HG03095 (cell line): ENCODE data around the gene USP37.
"Not testable (repeated sequence)": the region's sequence is repeated elsewhere in the genome, so short reads cannot be mapped to it uniquely, and the experiment has no call there.

Source experiments
- ATAC-seq: cut with Tn5 transposase; IDR thresholded peaks from one replicate; pipeline ENCODE4 v1.9.1; 2021; ENCODE audit warnings: moderate library complexity; ENCODE audit not compliant: unreplicated experiment

Gene USP37

DNA sequence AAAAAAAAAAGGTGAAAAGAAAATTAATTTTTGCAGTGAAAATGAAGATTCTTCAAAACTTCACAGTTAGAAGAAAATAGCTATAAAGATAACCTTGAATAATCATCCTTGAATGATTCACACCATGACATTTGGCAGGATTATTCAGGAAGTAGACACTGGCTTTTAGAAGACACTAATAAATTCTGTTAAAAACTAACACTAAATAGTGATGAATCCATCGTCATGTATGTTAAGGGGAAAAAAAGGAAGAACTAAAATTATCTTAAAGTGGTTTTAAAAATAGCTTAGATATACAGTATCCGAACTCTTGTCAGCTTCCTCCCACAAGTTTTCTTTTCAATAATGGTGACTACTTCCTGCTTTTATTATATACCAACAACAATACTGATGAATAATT is 10.2 kb downstream of the USP37 start:
- no peak for ATAC-seq

- no peak for ATAC-seq
Observed at GRCh38 chr2:218555527-218555926, 12.6 kb downstream of the USP37 start.

DNA sequence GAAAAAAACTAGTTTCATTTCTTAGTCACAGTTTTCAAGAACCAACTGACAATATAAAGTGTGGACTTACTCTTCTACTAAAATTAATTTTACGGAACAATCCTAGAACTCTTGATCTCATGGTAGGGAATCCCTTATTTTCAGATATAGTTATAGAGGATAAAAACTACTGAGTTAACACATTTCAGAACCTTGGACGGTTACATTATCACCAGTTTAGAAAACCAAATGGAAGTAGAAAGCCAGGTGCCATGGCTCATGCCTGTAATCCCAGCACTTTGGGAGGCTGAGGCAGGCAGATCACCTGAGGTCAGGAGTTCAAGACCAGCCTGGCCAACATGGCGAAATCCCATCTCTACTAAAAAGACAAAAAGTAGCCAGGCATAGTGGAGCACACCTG is 13.9 kb downstream of the USP37 start:
- ATAC-seq = not testable (repeated sequence)

DNA sequence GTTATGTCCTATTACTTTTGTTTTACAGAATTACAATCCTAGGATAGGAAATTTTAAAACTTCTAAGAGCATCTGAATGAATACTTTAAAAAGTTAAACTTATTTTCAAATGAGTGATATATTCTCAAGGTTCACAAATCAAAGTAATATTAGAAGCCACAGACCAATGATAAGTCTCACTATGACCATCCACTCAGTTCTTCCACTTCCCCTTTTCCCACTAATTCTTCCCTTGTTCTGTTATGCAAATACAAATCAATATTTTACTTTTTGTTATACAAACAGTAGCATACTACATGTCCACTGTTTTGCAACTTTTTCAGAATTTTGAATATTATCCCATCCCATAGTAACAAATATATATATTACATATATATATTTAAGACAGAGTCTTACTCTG is 20.2 kb downstream of the USP37 start:
- ATAC-seq = no peak

- no peak for ATAC-seq
Observed at GRCh38 chr2:218547511-218547910, 20.6 kb downstream of the USP37 start.

GRCh38 chr2:218546012-218546411 is 22.1 kb downstream of the USP37 start:
- no peak for ATAC-seq

GRCh38 chr2:218540015-218540414 is 28.1 kb downstream of the USP37 start:
- ATAC-seq = no peak

GRCh38 chr2:218536804-218537494 is 31.2 kb downstream of the USP37 start:
- no peak for ATAC-seq

GRCh38 chr2:218529990-218530389 is 38.2 kb downstream of the USP37 start:
- no peak for ATAC-seq

DNA sequence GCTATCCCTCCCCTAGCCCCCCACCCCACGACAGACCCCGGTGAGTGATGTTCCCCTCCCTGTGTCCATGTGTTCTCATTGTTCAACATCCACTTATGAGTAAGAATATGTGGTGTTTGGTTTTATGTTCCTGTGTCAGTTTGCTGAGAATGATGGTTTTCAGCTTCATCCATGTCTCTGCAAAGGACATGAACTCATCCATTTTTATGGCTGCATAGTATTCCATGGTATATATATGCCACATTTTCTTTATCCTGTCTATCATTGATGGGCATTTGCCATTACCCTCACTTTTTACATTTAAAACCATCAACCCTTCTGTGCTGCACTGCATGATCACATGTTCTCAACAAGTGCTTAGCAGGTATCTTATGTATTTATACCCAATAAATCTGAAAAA is 39.7 kb downstream of the USP37 start:
- not testable (repeated sequence) for ATAC-seq

GRCh38 chr2:218523651-218524050 is 44.5 kb downstream of the USP37 start:
- ATAC-seq = no peak

DNA sequence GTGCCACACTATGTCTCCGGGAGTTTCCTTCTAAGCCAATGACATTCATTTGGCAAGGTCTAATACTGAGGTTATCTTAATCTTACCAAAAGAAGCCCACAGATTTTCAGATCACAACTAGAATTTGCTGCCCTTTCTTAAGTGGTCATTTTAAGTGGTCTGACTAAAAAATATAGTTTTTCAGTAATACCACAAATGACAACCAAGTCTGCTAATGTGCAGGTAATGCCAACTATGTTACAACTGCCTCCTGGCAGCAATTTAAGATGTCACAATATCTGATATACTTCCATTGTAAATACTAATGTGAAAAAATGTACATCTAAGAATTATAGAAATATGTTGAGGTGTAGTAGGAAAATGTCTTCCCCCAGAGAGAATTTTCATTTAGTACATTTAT is 49.3 kb downstream of the USP37 start:
- no peak for ATAC-seq

DNA sequence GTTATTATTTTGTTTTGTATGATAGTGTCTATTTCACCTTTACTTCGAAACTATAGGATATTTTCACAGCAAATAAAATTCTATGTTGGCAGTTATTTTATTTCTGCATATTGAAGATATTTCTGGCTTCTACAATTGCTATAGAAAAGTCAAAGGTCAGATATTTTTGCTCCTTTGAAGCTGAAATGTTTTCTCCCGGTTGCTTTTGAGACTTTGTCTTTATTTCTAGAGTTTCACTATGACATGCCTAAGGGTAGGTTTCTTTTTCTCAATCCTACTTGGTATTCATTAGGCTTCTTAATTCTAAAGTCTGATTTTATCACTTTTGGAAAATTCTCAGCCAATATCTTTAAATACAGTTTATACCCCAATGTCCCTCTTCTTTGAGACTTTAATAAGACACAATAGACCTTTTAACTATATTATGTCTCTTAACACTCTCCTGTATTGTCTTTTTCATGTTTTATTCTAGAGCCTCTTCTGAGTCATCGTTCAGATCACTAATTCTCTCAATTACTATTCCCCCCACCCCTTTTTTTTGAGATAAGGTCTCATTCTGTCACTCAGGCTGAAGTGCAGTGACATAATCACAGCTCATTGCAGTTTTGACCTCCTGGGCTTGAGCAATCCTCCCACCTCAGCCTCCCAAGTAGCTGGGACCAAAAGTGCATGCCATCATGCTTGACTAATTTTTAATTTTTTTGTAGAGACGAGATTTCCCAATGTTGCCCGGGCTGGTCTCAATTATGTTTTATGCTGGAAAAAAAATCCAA is 50.5 kb downstream of the USP37 start:
- ATAC-seq = peak; percentile 58

- no peak for ATAC-seq
Observed at GRCh38 chr2:218516614-218517013, 51.5 kb downstream of the USP37 start.

DNA sequence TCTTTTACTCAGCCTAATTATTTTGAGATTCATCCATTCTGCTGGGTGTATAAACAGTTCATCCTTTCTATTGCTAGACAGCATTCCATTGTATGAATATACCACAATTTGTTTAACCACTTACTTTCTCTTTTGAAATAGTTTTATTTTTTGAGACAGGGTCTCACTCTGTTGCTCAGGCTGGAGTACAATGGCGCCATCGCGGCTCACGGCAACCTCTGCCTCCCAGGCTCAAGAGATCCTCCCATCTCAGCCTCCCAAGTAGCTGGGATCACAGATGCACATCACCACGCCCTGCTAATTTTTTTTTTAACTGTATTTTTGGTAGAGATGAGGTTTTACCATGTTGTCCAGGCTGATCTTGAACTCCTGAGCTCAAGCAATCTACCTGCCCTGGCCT is 54.5 kb downstream of the USP37 start:
- no peak for ATAC-seq

DNA sequence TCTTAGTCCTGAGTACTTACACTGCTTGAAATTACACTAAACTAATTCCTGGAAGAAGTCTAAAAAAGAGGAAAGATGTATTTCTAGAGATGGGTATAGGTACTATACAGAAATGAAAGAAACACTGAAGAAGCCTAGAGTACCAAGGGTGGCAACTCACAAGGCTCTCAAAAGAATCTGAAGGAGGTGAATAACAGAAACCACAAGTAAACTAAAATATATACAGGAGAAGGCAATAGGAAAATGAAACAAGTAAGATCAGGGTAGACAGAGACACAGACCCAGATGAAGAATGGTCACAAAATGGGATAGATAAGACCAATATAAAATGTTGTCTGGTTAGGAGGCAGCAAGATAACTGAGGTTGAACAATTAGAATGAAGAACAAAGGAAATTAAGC is 59.9 kb downstream of the USP37 start:
- no peak for ATAC-seq

DNA sequence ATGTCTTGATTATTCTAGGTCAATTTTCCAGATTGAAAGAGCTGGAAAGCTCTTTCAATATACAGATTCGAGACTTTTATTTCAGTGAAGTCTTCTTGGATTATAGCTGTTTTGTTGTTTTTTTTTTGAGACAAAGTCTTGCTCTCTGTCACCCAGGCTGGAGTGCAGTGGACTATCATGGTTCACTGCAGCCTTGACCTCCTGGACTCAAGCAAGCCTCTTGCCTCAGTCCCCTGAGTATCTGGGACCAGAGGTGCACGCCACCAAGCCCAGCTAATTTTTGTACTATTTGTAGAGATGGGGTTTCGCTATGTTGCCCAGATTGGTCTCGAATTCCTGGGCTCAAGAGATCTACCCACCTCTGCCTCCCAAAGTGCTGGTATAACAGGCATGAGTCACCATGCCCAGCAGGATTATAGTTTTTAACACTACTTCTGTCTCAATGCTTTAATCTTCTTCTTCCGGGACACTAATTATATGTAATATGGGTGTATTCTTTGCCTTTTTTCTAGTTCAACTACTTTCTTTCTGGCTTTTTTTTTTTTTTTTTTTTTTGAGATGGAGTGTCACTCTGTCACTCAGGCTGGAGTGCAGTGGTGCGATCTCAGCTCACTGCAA is 62.3 kb downstream of the USP37 start:
- ATAC-seq = no peak

GRCh38 chr2:218501665-218502064 is 66.5 kb downstream of the USP37 start:
- no peak for ATAC-seq

DNA sequence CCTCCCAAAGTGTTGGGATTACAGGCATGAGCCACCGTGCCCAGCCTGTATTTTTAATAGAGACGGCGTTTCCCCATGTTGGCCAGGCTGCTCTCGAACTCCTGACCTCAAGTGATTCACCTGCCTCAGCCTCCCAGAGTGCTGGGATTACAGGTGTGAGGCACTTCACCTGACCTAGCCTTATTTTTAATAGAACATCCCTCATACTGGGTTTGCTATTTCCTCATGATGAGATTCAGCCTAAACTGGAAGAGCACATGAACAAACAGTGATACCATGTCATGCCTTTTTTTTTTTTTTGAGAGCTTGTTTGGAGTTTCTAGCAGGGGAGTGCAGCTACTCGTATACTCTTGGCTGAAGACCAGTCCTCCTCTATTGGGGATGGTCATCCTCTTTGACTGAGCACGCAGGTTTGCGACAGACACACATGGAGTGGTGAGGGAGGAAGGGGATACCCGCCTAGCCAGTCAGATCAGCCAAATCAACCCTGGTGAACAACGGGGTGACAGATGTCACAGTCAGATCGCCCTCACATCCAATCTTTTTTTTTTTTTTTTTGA is 67.6 kb downstream of the USP37 start:
- ATAC-seq = no peak

GRCh38 chr2:218485986-218486667 is 82.0 kb downstream of the USP37 start:
- no peak for ATAC-seq

GRCh38 chr2:218482651-218483050 is 85.5 kb downstream of the USP37 start:
- ATAC-seq = no peak
